GM12875 (cell line): Measurements from ENCODE around the gene BCAS3.

ENCODE experiments used
- H3K4me3 ChIP-seq: one replicate; pipeline ENCODE4 v1.5.1; 2011; ENCODE audit warnings: low read depth, low read length, control low read depth
- TF ChIP-seq, protein P1 (sequence below): IDR thresholded peaks from 2 replicates; pipeline ENCODE4 v1.5.1; 2011; ENCODE audit warnings: low read depth, mild to moderate bottlenecking, control low read depth, inconsistent platforms, low read length, moderate library complexity, borderline replicate concordance; ENCODE audit not compliant: insufficient read depth

The BCAS3 gene

DNA sequence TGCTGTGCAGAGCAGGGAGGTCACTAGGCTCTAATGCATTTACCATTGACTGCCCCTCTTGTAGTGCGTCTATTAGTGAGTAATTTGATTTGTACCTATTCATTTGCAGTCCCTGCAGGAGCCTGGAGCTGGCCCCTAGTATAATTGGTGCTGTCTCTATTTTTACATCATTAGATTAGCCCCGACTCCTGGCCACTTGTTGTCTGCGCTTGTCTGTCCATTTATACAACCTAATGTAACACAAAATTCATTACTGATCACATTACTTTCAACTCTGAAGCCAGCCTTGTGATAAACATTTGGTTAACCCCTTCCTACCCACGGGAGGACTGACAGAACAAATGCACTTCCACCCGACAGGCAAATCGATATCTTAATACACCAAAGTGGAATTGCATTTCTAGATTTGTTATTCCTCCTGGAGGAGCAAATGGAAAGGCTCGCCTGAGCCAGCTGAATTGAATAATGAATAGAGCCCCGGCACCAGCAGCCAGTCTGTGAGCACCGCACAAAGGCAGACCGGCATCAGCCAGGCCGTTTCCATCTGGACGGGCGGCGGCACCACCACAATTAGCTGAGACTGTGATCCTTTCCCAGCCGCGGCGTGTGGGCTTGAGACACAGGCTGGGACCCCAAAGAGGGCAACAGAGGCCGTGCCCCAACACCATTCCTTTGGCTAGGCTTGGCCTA, 703.3 kb downstream of the BCAS3 start:
- TF ChIP-seq, protein P1, sequence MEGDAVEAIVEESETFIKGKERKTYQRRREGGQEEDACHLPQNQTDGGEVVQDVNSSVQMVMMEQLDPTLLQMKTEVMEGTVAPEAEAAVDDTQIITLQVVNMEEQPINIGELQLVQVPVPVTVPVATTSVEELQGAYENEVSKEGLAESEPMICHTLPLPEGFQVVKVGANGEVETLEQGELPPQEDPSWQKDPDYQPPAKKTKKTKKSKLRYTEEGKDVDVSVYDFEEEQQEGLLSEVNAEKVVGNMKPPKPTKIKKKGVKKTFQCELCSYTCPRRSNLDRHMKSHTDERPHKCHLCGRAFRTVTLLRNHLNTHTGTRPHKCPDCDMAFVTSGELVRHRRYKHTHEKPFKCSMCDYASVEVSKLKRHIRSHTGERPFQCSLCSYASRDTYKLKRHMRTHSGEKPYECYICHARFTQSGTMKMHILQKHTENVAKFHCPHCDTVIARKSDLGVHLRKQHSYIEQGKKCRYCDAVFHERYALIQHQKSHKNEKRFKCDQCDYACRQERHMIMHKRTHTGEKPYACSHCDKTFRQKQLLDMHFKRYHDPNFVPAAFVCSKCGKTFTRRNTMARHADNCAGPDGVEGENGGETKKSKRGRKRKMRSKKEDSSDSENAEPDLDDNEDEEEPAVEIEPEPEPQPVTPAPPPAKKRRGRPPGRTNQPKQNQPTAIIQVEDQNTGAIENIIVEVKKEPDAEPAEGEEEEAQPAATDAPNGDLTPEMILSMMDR, result no peak
- H3K4me3 ChIP-seq, result no peak overlapping the region

DNA sequence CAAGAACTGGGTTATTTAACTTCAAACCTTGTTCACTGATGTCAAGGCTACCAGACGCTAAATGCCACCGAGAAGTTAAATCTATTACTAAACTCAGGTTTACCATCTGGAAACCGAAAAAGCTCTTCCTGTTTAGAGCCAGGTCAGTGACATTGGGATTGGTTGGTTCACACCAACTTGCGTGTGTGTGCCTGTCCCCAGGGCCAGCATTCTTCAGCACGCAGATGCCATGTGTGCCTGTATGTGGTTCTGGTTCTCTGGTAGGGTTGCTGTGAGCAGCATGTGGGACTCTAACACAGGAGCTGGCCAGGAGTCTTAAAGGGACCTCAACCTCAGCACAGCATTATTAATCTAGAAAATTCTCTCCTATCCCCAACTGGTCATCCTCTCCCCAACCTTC, 703.9 kb downstream of the BCAS3 start:
- H3K4me3 ChIP-seq, result no peak overlapping the region
- TF ChIP-seq, protein P1, result no peak

DNA sequence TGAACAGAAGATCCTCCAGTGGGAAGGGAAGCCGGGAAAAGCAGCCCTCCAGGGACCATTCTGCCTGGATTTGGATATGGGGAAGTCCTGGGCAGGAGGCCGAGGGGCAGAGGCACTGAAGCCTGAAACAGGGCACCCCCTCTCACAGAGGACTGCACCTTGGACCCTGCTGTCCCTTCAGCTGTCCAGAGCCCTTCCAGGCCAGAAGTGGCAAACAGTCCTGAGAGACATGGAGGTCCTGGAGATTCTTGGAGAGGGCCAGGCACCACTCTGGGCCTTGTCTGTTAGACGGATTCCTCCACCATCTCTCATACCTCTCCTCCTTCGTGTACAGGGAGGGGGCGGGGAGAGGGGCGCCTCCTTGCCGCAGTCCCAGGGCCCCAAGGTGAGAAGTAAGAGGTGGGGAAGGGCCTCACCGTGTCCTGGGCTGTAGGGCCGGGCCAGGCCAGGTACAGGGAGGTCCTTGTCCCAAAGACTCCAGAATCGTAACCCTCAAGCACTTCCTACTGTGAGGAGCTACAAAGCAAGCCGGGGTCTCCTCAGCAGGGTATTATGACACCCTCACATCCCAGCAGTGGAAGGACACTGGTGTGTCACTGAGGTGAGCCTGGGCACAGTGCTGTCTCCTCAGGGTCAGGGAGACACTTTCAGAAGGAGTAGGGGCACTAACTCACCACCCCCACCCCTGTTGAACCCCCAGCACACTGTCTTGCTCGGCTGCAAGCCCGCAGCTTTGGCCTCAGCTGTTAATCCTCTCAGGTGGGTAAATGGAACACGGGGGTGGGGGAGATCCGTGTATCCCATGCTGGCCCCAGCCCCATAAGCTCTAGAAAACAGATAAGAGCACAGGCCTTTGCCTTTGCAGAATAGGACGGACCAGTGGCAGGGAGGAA, 705.4 kb downstream of the BCAS3 start:
- no peak overlapping the region for H3K4me3 ChIP-seq
- TF ChIP-seq, protein P1, result no peak

DNA sequence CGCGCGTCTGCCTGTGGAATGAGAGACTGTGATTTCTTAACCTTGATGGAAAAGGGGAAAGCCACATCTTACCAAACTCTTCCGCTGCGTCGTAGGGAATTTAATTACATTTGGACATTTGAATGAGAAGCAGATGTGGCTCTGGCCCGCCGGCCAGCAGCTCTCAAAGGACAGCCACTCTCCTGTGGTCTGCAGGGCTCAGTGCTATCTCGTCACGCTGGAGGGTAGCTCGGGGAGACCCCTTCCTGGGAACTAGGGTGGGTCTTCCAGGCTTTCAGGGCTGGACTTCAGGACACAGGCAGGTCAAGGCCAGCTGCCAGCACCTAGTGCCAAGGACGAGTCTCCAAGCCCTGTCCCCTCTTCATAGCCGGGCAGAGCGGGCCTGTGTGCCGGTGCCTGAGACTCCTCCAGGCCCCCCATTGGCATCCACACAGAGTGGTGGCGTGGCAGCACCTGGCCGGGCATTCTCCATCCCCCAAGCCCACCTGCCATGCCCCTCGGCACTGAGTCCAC, 706.1 kb downstream of the BCAS3 start:
- H3K4me3 ChIP-seq, result no peak overlapping the region
- TF ChIP-seq, protein P1, result no peak

DNA sequence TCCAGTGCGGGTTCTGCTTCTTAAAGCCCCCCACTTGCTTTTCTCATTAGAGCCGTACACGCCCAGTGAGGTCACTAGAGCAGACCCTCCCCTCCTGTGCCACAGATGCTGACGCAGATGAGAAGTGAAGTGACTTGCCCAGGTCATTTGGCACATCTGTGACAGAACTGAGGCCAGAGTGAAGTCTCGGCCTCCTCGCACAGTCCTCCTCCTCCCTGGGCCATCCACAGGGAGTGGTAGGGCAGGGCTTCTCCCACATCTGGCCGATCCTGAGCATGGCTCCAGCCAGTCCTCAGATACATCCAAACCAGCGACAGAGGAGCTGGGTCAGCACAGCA, 706.7 kb downstream of the BCAS3 start:
- TF ChIP-seq, protein P1, result no peak
- H3K4me3 ChIP-seq, result no peak overlapping the region

DNA sequence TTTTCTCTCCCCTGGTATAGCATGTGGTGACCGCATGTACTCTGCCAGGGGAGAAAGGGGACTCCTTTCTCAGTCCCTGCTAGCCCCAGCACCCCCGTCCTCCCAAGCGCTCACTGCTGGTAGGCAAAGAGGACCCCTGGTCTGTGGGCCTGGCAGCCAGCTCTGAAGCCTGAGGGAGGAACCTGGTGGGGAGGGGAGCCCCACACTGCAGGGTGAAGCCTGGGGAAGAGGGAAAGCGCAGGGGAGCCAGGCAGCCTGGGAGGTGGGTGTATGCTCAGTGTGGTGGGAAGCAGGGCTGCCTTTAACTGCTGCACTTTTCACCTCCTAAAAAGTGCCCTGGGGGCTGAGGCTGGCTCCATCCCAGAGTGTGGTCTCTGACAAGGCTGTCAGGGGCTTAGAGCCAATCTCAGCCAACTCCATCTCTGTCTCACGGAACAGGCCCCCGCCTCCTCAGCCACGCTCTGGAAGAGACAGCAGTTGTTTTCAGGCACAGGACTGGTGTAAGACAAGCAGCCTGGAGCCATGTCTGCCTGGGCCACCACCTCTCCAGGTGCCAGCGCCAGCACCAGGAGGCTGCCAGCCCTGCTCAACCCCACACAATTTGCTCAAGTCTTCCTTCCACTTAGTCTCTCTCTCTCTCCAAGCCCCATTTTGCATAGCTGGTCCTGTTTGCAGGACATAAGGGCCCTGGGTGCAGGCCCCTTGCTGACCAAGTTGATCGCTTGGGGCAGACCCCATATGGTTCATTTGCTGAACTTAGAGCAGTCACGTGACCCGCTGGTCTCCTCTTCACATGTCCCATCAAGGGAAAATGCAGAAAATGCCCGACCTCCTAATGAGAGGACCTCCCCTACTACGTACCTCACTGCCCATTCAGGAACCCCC, 707.3 kb downstream of the BCAS3 start:
- TF ChIP-seq, protein P1, result no peak
- H3K4me3 ChIP-seq, result no peak overlapping the region
